WI38 (cell line): ENCODE data around the gene ROR2.

Experiments
- H3K4me3 ChIP-seq: 2 replicates; pipeline ENCODE4 v1.5.1; 2011; ENCODE audit warnings: low read depth, mild to moderate bottlenecking, control low read depth, low read length
- CTCF ChIP-seq: IDR thresholded peaks from 2 replicates; pipeline ENCODE4 v1.5.1; 2012; ENCODE audit warnings: low read depth, mild to moderate bottlenecking, control low read depth, low read length

Gene ROR2

GRCh38 chr9:91834740-91835139 lies 115.3 kb downstream of the ROR2 start:
- no peak for TF ChIP-seq CTCF

GRCh38 chr9:91833878-91834255 lies 116.2 kb downstream of the ROR2 start:
- no peak overlapping the region for H3K4me3 ChIP-seq
- no peak for TF ChIP-seq CTCF

More at GRCh38 chr9:91834740-91835139, 115.3 kb downstream of the ROR2 start:
- no peak overlapping the region for H3K4me3 ChIP-seq

GRCh38 chr9:91833096-91833877 lies 116.7 kb downstream of the ROR2 start:
- H3K4me3 ChIP-seq, result no peak overlapping the region
- no peak for TF ChIP-seq CTCF

GRCh38 chr9:91832322-91832721 lies 117.7 kb downstream of the ROR2 start:
- H3K4me3 ChIP-seq, result no peak overlapping the region
- TF ChIP-seq CTCF, result no peak

- H3K4me3 ChIP-seq, result no peak overlapping the region
- no peak for TF ChIP-seq CTCF
Measured at GRCh38 chr9:91825866-91826265, 124.2 kb downstream of the ROR2 start.

- TF ChIP-seq CTCF, result no peak
- H3K4me3 ChIP-seq, result no peak overlapping the region
Measured at GRCh38 chr9:91825422-91825821, 124.6 kb downstream of the ROR2 start.

GRCh38 chr9:91824601-91825305 lies 125.3 kb downstream of the ROR2 start:
- TF ChIP-seq CTCF, result no peak
- H3K4me3 ChIP-seq, result no peak overlapping the region
